Activated naive CD4-positive, alpha-beta T cell treated with anti-CD3 and anti-CD28 coated beads, Interleukin-2, amount 50 U/mL, for 16 hours (primary cell): Measurements from ENCODE around the gene GALNTL6.
"Not testable (repeated sequence)": the region's sequence is repeated elsewhere in the genome, so short reads cannot be mapped to it uniquely, and the experiment has no call there.

Experiments used
- DNase-seq: peaks from one replicate; pipeline ENCODE4 v3.0.0-alpha.2; 2020

GALNTL6 gene

GRCh38 chr4:172838111-172838510 lies 1024.9 kb downstream of the GALNTL6 start:
- DNase-seq: no peak

GRCh38 chr4:172838943-172839342 lies 1025.7 kb downstream of the GALNTL6 start:
- no peak for DNase-seq

- no peak for DNase-seq
Measured at GRCh38 chr4:172842779-172843178, 1029.6 kb downstream of the GALNTL6 start.

- DNase-seq: no peak
Measured at GRCh38 chr4:172843192-172843591, 1030.0 kb downstream of the GALNTL6 start.

GRCh38 chr4:172844556-172844955 lies 1031.4 kb downstream of the GALNTL6 start:
- DNase-seq: no peak

- DNase-seq: no peak
Measured at GRCh38 chr4:172845281-172845680, 1032.1 kb downstream of the GALNTL6 start.

- no peak for DNase-seq
Measured at GRCh38 chr4:172850838-172851237, 1037.6 kb downstream of the GALNTL6 start.

GRCh38 chr4:172851534-172851933 lies 1038.3 kb downstream of the GALNTL6 start:
- DNase-seq: no peak

- DNase-seq: no peak
Measured at GRCh38 chr4:172857026-172857425, 1043.8 kb downstream of the GALNTL6 start.

GRCh38 chr4:172858731-172859230 lies 1045.6 kb downstream of the GALNTL6 start:
- DNase-seq: no peak

- no peak for DNase-seq
Measured at GRCh38 chr4:172865103-172865502, 1051.9 kb downstream of the GALNTL6 start.

GRCh38 chr4:172865531-172866127 lies 1052.4 kb downstream of the GALNTL6 start:
- no peak for DNase-seq

- no peak for DNase-seq
Measured at GRCh38 chr4:172866421-172866820, 1053.2 kb downstream of the GALNTL6 start.

- DNase-seq: no peak
Measured at GRCh38 chr4:172867835-172868234, 1054.6 kb downstream of the GALNTL6 start.

GRCh38 chr4:172868271-172868670 lies 1055.1 kb downstream of the GALNTL6 start:
- DNase-seq: no peak

GRCh38 chr4:172869621-172870268 lies 1056.5 kb downstream of the GALNTL6 start:
- no peak for DNase-seq

- no peak for DNase-seq
Measured at GRCh38 chr4:172871381-172871780, 1058.2 kb downstream of the GALNTL6 start.

- no peak for DNase-seq
Measured at GRCh38 chr4:172874944-172875343, 1061.7 kb downstream of the GALNTL6 start.

- no peak for DNase-seq
Measured at GRCh38 chr4:172876394-172876793, 1063.2 kb downstream of the GALNTL6 start.

GRCh38 chr4:172881645-172882044 lies 1068.4 kb downstream of the GALNTL6 start:
- no peak for DNase-seq

- not testable (repeated sequence) for DNase-seq
Measured at GRCh38 chr4:172887358-172887757, 1074.2 kb downstream of the GALNTL6 start.

- no peak for DNase-seq
Measured at GRCh38 chr4:172887959-172888358, 1074.8 kb downstream of the GALNTL6 start.

GRCh38 chr4:172892300-172892699 lies 1079.1 kb downstream of the GALNTL6 start:
- DNase-seq: no peak

- DNase-seq: no peak
Measured at GRCh38 chr4:172895699-172896098, 1082.5 kb downstream of the GALNTL6 start.

GRCh38 chr4:172897046-172897445 lies 1083.8 kb downstream of the GALNTL6 start:
- DNase-seq: no peak
